ENCODE results near the gene CLASP1.
"Not testable (repeated sequence)": the region's sequence is repeated elsewhere in the genome, so short reads cannot be mapped to it uniquely, and the experiment has no call there.

The CLASP1 gene

DNA sequence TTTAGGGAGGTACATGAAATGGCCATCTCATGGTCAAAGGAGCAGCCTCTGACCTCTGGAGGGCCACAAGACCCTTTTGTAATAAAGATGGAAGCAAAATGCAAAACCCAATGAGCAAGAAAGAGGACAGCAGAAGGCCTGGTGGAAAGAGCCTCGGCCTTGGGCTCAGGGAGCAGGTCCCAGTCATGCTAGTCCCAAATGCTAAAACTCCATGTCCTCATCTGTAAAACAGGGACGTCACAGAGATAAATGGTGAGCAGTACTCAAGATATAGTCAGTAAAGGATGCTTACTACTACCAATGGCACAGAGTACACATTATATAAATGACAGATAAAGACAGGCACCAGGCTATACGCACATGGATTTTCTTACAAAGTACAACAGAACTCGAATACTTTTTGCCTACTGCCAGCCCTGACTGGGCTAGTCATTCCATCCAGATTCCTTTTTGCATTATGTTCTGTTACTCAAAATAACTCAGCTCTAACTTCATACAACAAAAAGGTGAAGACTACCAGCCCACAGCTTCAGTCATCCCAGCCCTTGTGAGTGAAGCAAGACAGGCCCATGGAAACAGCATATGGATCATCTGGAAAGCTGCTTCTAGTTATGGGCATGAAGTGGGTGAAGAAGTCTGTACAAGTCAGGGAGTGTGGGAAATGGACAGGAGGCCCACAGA lies 299.4 kb downstream of the CLASP1 start:
- DNase-seq (ENCODE audit: low read depth in 2 of 2), result no peak

DNA sequence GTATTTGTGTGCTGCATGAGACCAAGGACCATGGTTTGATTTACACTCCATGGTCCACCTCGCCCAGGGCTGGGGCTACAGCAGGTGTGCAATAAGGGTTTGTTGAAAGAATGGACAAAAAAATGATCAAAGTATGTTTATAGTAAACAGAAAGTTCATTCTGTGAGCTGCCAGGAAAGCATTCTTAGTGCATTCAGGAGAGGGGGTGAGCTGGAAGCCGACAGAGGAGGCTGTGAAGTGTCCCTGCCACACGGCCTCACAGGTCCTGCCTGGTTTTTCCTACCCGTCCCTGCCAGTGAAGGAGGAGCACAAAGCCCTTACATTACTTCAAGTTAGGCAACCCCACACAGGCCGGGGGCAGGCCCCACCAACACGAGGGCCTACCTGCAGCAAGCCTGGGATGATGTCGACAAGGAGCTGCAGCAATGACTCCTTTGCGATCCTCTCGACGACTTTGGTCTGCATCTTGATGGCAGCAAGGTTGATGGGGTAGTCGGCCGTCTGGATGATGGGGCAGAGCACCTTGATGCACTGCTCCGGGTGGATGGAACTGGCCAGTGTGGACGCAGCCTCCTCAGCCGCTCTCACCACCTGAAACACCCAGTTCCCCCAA lies 301.0 kb downstream of the CLASP1 start:
- DNase-seq (ENCODE audit: low read depth in 2 of 2), result no peak

DNA sequence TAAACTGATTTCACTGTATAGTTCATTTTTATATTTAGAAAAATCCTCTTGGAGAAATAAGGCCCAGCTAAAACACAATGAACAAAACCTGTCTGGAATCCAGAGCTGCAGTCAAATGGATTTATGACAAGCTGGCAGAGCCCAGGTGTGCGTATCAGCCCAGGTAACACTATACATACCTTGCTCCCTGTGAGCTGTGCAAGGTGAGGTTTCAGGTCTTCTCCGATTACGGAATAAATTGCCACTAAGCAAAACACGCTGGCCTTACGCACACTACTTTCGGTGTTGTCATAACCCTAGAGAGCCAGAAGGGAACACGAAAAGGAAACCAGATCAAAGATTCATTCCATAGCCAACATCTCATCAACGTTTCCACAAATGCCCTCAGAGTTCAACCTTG lies 302.4 kb downstream of the CLASP1 start:
- no peak for DNase-seq (ENCODE audit: low read depth in 2 of 2)

DNA sequence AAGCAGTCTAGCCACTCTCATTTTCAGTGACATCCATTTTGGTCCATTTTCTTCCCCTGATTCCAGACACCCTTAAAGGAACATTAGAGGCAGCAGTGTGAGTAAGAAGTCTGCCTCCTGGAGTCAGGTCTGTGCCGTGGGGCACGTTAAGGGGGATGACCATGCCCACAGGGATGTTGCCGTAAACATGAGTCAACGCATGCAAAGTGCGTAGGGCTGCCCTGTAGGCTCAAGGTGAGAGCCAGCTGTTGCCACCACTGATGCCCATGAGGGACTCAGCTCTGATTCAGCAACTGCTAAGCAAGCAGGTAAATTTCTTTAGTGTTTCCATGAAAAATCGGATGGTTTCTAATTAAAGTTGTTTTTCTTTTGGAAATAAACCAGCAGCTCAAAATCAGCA lies 302.9 kb downstream of the CLASP1 start:
- DNase-seq (ENCODE audit: low read depth in 2 of 2), result no peak

DNA sequence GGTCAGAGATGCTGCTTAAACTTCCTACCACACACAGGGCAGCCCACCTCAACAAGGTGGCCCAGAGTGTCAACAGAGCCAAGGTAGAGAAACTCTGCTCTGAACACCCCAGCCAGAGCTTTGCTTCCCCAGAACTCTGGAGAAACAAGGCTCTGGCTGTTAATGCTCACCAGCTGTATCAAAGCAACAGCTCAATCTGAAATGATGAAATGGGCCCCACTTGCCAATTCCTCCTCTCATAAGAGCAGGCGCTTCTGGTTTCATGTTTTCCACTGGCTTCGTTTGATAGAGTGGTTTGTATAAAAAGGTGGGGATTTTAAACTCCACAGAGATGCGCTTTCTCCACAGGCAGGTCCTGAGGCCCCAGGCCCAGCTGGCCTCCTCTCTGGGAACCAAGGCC lies 303.4 kb downstream of the CLASP1 start:
- DNase-seq (ENCODE audit: low read depth in 2 of 2), result no peak

DNA sequence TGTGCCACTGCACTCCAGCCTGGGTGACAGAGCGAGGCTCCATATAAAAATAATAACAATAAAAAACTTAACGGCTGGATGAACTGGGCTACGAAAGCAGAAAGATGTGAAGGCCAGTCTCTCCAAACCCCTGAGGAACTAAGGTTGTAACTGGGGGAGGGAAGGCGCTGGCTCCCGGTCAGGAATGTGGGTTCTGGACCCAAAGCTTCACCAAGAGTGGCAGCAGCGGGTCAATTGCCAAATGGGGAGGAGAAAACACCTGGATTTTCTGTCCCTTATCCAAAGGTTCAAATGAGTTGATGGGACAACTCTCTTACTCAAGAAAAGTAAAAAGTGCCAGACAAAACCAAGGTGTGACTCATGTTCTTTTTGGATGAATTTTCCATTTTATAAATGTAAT lies 304.2 kb downstream of the CLASP1 start:
- DNase-seq (ENCODE audit: low read depth in 2 of 2), result no peak

DNA sequence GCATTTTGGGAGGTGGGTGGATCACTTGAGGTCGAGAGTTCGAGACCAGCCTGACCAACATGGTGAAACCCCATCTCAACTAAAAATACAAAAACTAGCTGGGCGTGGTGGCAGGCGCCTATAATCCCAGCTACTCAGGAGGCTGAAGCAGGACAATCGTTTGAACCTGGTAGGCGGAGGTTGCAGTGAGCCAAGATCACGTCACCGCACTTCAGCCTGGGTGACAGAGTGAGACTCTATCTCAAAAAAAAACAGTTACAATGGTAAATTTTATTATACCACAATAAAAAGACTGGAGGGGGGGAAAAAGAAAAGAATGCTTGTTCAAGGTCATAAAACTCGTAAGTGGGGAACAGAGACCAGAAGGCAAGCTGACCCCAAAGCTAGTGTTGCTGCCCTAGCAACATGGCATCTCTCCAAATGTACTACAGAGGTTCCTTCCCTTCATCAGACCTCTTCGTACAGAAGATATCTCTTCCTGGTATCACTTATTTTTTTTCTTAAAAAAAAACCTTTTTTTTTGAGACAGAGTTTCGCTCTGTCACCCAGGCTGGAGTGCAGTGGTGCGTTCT lies 305.3 kb downstream of the CLASP1 start:
- not testable (repeated sequence) for DNase-seq (ENCODE audit: low read depth in 2 of 2)

DNA sequence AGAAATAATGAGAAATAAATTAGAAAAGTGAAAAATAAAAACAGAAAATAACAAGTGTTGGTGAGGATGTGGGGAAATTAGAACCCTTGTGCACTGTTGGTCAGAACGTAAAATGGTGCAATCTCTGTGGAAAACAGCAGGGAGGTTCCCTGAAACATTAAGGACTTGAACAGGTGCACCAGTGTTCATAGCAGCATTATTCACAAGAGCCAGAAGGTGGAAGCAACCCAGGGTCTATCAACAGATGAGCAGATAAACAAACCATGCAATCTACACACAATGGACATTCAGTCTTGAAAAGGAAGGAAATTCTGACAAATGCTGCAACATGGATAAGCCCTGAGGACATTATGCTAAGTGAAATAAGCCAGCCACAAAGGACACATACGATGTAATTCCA lies 306.1 kb downstream of the CLASP1 start:
- no peak for DNase-seq (ENCODE audit: low read depth in 2 of 2)

DNA sequence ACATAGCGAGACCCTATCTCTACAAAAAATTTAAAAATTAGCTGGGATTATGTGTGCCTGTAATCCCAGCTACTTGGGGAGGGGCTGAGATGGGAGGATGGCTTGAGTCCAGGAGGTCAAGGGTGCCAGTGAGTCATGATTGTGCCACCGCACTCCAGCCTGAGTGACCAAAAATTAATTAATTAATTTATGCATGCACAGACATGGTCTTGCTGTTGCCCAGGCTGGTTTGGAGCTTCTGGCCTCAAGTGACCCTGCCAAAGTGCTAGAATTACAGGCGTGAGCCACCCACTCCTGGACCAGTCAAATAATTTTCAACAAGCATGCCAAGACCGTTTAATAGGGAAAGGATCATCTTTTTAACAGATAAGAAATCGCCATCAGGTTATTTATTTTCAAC lies 306.5 kb downstream of the CLASP1 start:
- DNase-seq (ENCODE audit: low read depth in 2 of 2), result no peak

DNA sequence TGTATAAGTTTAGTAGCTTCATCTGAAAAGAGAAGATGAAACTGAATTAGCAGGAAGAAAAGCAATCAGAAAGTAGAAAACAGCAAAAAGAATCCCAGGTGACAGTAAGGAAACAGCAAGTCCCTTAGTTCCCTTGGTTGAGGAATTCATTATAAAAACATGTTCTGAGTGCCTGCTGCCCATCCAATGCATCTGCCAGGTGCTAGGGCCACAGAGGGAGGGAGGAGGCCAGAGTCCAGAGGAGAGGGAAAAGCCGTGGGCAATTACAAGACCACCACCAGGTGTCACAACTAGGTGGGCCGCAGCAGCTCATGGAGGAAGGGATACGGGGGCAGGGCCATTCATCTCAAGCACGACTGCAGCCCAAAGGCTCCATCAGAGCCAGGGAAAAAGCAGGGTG lies 308.3 kb downstream of the CLASP1 start:
- DNase-seq (ENCODE audit: low read depth in 2 of 2), result no peak

DNA sequence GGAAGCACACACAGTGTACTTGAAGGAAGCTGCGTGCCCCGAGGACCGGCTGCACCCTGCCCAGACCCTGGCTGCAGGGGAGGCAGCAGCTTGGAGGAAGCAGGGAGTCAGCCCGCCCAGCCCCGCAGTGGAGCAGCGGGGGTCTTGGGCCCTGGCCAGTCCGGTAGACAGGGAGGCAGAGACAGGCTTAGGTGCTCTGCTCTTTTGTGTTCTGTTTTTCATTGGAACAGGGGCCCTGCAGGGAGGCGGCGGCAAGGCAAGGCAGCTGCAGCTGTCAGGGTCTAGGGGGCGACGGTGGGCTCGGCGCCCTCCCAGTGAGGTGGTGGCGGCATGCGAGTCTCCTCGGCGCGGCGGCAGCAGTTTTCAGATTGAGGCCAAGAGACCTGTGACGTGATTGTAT lies 311.0 kb downstream of the CLASP1 start:
- no peak for DNase-seq (ENCODE audit: low read depth in 2 of 2)

DNA sequence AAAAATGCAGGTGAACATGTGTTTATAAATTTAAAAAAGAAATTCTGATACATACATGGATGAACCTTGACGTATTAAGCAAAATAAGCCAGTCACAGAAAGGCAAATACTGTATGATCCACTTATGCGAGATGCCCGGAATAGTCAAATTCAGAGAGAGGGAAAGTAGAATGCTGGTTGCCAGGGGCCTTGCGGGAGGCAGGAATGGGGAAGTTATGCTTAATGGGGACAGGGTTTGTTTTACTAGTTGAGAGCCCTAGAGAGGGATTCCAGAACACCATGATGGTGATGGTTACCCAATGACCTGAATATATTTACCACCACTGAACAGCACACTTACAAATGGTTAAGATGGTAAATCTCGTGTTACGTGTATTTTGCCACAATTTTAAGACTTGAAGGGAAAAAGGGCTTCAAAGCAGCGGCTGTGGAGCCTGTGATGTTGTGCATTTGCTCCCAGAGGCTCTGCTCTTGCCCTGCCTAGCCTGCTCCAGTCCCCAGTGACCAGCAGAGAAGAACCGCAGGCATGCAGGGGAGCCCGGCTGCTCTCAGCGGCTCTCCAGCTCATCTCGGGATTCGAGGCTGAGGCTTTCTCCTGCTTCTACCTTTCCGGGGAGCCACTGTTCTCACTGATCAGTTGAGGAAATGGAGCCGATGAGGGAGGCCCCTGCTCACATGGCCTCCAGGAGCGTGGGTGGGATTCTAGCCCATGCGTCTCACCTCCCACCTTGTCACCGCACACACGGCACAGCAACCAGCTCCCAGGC lies 312.6 kb downstream of the CLASP1 start:
- DNase-seq (ENCODE audit: low read depth in 2 of 2), result no peak

DNA sequence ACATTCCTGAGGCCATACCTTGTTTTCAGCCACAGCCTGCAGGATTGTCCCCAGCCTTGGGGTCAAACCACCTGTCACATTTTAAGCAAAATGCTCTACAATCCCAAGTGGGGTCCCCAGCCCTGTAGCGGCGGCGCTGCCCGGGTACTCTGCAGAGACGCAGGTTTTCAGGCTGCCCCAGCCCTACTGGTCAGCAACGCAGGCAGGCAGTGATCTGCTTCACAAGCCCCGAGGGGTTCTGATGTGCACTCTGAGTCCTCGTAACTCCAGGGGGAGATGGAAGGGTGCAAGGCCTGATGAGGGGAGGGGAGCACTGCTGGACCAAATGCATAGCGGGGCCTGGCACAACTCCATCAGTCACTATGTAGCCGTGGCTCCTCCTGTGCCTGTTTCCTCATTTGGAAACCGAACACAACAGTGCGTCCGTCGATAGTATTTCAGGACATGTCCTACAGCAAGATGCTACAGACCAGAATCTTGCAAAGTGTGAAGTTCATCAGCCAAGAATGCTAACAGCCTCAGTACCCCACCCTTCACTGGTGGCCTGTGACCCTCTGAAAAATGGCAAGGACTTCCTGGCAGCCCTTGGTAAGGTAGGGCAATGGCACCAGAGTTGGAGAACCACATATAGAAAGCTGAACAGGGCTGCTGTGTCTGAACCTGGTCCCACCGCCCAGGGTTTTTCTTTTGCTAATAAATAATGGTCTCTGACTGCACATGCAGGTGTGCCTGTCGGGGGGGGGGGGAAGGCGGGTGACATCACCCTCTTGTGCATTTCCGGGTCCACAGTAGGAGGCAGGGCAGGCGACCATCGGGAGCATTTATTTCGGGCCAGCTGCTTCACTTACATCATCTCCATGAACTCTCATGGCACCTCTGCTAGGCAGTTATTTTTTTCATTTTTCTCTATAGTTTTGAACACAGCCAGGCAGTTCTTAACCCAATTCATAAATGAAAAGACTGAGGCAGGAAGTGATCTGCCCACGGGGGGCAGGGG lies 313.7 kb downstream of the CLASP1 start:
- no peak for DNase-seq (ENCODE audit: low read depth in 2 of 2)

DNA sequence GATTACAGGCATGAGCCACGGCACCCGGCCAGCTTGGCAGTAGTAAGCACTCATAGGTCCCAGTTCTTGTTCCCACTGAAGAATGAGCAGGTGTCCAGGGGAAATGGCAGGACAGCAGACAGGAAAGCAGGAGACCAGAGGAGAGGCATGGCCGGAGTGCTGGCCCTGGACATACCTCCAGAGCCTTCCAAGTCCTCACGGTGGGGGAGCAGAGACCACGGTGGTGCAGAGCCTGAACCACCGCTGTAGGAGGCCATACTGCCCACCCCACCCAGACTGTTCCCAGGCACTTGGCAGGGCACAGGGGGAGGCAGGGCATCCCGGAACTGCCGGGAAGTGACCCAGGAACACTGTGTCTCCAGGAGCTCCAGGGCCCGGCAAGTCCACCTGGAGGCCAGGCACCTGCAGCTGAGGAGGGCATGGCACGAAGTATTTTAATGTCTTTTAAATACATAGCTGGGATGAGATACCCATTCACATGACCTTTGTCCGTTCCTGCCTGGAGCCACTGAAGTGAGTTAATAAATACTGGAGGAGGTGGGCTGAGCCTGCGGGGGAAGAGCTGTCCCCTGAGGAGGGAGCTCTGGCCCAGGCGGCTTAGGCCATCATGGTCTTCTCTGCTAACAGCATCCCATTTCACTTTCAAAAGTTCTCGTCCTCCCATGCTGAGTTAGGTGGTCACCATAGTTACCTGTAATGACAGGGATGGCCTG lies 314.5 kb downstream of the CLASP1 start:
- DNase-seq (ENCODE audit: low read depth in 2 of 2), result no peak

DNA sequence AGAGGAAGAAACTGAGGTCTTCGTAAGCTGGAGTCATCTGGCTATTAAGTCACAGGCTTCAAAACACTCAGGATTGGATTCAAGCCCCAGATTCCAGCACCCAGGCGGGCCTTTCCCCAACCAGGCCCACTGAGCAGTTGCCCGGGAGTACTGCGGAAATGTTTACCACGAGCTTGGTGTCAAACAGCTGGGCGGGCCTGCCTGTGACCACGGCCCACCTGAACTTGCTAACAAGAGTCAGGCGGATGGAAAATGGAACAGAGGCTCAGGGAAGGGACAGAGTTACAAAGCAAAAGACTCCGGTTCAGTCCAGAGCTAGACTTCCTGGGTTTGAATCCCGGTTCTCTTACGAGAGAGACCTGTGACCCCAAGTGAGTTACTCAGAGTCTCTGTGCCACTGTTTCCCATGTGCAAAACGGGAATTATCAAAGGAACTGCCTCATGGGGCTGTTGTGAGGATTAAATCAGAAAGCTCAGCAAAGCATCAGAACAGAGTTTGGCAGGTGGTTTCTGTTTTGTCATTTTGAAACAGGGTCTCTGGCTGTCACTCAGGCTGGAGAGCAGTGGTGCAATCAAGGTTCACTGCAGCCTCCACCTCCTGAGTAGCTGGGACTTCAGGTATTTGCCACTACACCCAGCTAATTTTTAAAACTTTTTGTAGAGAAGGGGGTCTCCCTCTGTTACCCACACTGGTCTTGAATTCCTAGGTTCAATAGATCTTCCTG lies 315.3 kb downstream of the CLASP1 start:
- no peak for DNase-seq (ENCODE audit: low read depth in 2 of 2)

DNA sequence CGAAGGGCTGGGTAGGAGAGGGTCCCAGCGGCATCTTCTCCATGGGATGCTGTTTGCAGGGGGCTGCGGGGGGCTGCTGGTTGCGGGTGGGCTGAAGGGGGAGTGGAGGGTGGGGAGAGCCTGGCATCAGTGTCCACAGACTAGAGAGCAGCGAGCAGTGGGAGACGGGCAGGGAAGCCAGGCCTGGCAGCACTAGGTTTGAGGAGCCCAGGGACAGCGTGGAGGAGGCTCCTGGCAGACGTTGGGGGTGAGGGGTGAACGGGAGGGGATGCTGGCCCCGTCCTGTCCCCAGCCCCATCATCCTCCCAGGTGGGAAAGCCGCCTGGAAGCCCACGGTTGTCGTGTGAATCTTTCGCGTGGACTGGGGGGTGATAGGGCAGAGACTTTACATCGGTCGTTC lies 316.0 kb downstream of the CLASP1 start:
- no peak for DNase-seq (ENCODE audit: low read depth in 2 of 2)

DNA sequence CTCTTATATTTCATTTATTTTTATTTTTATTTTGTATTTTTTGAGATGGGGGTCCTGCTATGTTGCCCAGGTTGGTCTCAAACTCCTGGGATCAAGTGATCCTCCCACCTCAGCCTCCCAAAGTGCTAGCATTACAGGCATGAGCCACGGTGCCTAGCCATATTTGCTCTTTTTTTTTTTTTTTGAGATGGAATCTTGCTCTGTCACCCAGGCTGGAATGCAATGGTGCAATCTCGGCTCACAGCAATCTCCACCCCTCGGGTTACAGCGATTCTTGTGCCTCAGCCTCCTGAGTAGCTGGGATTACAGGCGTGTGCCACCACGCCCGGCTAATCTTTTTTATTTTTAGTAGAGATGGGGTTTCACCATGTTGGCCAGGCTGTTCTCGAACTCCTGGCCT lies 317.9 kb downstream of the CLASP1 start:
- DNase-seq (ENCODE audit: low read depth in 2 of 2), result not testable (repeated sequence)

DNA sequence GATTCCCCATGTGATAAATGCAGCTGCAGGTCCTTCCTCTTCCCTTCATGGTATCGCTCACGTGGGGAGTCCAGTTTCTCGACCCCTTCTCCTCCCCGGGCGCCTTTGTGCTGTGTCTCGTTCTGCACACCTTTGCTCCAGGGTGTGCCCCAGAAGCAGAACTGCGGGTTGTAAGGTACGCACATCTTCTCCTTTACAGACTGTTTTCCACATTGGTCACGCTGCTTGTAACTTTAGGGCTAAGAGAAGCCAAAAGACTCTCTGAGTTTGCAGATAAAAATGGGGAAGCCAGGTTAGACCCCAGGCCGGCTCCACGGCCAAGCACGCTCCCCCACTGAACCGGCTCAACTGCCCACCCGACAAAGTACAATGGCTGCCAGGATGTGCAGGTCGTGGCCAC lies 318.3 kb downstream of the CLASP1 start:
- no peak for DNase-seq (ENCODE audit: low read depth in 2 of 2)

DNA sequence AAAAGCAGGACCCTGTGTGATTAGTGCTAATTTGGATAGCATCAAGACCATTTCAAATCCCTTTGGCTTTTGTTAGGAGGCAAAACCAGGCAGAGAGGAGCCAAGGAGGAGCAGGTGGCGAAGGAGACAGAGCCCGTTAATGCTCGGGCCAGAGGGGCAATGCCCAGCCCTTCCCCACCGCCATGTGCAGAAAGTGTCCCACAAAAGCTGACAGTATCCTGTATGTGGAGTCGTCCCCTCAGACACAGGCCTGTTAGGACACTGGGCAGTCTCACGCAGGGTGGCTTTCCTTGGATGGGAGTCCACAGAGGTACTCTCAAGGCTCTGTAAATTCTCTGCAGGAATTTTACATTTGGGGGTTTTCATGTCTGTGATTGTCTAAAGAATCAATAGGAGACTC lies 319.5 kb downstream of the CLASP1 start:
- DNase-seq (ENCODE audit: low read depth in 2 of 2), result no peak

DNA sequence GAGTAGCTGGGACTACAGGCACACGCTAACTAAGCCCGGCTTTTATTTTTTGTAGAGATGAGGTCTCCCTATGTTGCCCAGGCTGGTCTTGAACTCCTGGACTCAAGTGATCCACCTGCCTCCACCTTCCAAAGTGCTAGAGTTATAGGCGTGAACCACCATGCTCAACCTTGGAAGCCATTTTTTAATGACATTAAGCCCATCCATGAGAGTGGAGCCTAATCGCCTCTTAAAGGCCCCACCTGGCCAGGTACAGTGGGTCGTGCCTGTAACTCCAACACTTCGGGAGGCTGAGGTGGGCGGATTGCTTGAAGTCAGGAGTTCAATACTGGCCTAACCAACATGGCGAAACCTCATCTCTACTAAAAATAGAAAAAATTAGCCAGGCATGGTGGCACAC lies 322.6 kb downstream of the CLASP1 start:
- DNase-seq (ENCODE audit: low read depth in 2 of 2), result no peak

All from stimulated activated CD4-positive, alpha-beta T cell treated with anti-CD3 and anti-CD28 coated beads, Interleukin-1b, Interleukin-23, amount 100 ng/mL, for 4 hours (primary cell).